Endothelial cell (in vitro differentiated cells): ENCODE measurements around the gene RFX5. TPM values are rescaled to one million over a fixed set of nuclear protein-coding genes. Genes with fewer than 3 reads are reported as not detected.

Experiments
- DNase-seq: peaks from one replicate; pipeline ENCODE4 v3.0.0; 2021; ENCODE audit warnings: low spot score
- H3K27ac Mint-ChIP-seq: one replicate; pipeline ENCODE4 v1.8.0; 2021; ENCODE audit warnings: mixed read lengths, inconsistent platforms; ENCODE audit not compliant: unreplicated experiment
- H3K27me3 Mint-ChIP-seq: one replicate; pipeline ENCODE4 v1.8.0; 2021; ENCODE audit warnings: mild to moderate bottlenecking, moderate library complexity, mixed read lengths, inconsistent platforms; ENCODE audit not compliant: unreplicated experiment
- H3K36me3 Mint-ChIP-seq: one replicate; pipeline ENCODE4 v1.8.0; 2021; ENCODE audit warnings: mild to moderate bottlenecking, low read depth, mixed read lengths, inconsistent platforms; ENCODE audit not compliant: unreplicated experiment
- H3K4me1 Mint-ChIP-seq: one replicate; pipeline ENCODE4 v1.8.0; 2021; ENCODE audit warnings: mild to moderate bottlenecking, mixed read lengths, inconsistent platforms; ENCODE audit not compliant: unreplicated experiment
- H3K4me3 Mint-ChIP-seq: one replicate; pipeline ENCODE4 v1.8.0; 2021; ENCODE audit warnings: mild to moderate bottlenecking, mixed read lengths, inconsistent platforms; ENCODE audit not compliant: unreplicated experiment
- H3K9me3 Mint-ChIP-seq: one replicate; pipeline ENCODE4 v1.8.0; 2021; ENCODE audit warnings: mixed read lengths, inconsistent platforms; ENCODE audit not compliant: unreplicated experiment
- CTCF ChIP-seq: fragments of 200-600 bp; sonication (generic); IDR thresholded peaks from one replicate; pipeline ENCODE4 v1.5.0; 2021; ENCODE audit warnings: antibody characterized with exemption; ENCODE audit not compliant: unreplicated experiment
- total RNA-seq: library from RNA; stranded (reverse); fragmentation: NEBNext Ultra II Directional; extraction: Animal tissue kit (Norgen Biotek cat#: 25700); gene quantifications from one replicate; pipeline ENCODE4 v1.2.1, GENCODE V29; 2021; ENCODE audit not compliant: unreplicated experiment

RFX5 gene
- total RNA-seq, 1 donor from 2014 or later = 51.6 TPM

GRCh38 chr1:151371370-151372057, 24.5 kb upstream of the RFX5 start:
- peaks cover 8% of the 10 kb centered on the region for H3K27me3 Mint-ChIP-seq
- no peaks in the 10 kb centered on the region for H3K36me3 Mint-ChIP-seq
- peaks cover 14% of the 10 kb centered on the region for H3K4me1 Mint-ChIP-seq
- TF ChIP-seq CTCF = no peak
- no peak for DNase-seq
- H3K4me3 Mint-ChIP-seq = no peak overlapping the region
- no peak overlapping the region for H3K27ac Mint-ChIP-seq
- H3K9me3 Mint-ChIP-seq = no peaks in the 10 kb centered on the region

GRCh38 chr1:151370211-151370911, 23.3 kb upstream of the RFX5 start:
- no peaks in the 10 kb centered on the region for H3K9me3 Mint-ChIP-seq
- no peak for TF ChIP-seq CTCF
- peaks cover 2% of the 10 kb centered on the region for H3K36me3 Mint-ChIP-seq
- H3K27ac Mint-ChIP-seq = no peak overlapping the region
- peaks cover 15% of the 10 kb centered on the region for H3K4me1 Mint-ChIP-seq
- H3K27me3 Mint-ChIP-seq = peaks cover 8% of the 10 kb centered on the region
- DNase-seq = no peak
- no peak overlapping the region for H3K4me3 Mint-ChIP-seq

- peaks cover 4% of the 10 kb centered on the region for H3K36me3 Mint-ChIP-seq
- no peak for DNase-seq
- TF ChIP-seq CTCF = no peak
- no peak overlapping the region for H3K27ac Mint-ChIP-seq
- peaks cover 8% of the 10 kb centered on the region for H3K27me3 Mint-ChIP-seq
- H3K4me1 Mint-ChIP-seq = peaks cover 17% of the 10 kb centered on the region
- H3K4me3 Mint-ChIP-seq = no peak overlapping the region
- no peaks in the 10 kb centered on the region for H3K9me3 Mint-ChIP-seq
Measured at GRCh38 chr1:151369621-151370048, 22.6 kb upstream of the RFX5 start.

GRCh38 chr1:151369302-151369610, 22.2 kb upstream of the RFX5 start:
- no peaks in the 10 kb centered on the region for H3K9me3 Mint-ChIP-seq
- H3K27me3 Mint-ChIP-seq = peaks cover 8% of the 10 kb centered on the region
- no peak for DNase-seq
- H3K4me3 Mint-ChIP-seq = no peak overlapping the region
- H3K36me3 Mint-ChIP-seq = peaks cover 5% of the 10 kb centered on the region
- no peak overlapping the region for H3K27ac Mint-ChIP-seq
- TF ChIP-seq CTCF = no peak
- peaks cover 17% of the 10 kb centered on the region for H3K4me1 Mint-ChIP-seq
